ENCODE measurements around the gene KLHL14. TPM values are rescaled to one million over a fixed set of nuclear protein-coding genes. Genes with fewer than 3 reads are reported as not detected.

KLHL14 gene
- total and polyA plus RNA-seq, 2 experiments from 2014 or later = 0.12 to 0.57 TPM

- Histone ChIP-seq H3K4me2 (no peak overlapping the region), H3K9me3 (ENCODE audit: low read depth) (no peaks in the 10 kb centered on the region), H3K27me3 (no peaks in the 10 kb centered on the region), H3K27ac (no peak overlapping the region), H3K9me2 (replicated peaks; ENCODE audit: insufficient read depth) (no peaks in the 10 kb centered on the region), H4K20me1 (ENCODE audit: insufficient read depth, poor library complexity, severe bottlenecking) (no peaks in the 10 kb centered on the region), H3K79me2 (no peaks in the 10 kb centered on the region), H3K4me3 (no peak overlapping the region), H2AFZ (no peak overlapping the region), H3K36me3 (replicated peaks; ENCODE audit: insufficient read depth, low read depth) (no peaks in the 10 kb centered on the region), H3K4me1 (ENCODE audit: insufficient read depth) (no peaks in the 10 kb centered on the region)
- TF ChIP-seq EZH2 (IDR thresholded peaks at IDR 0.05; ENCODE audit: borderline replicate concordance) = no peak
- no peak for TF ChIP-seq CTCF (IDR thresholded peaks at IDR 0.05; ENCODE audit: poor library complexity)
- no peak for TF ChIP-seq EZH2phosphoT487 (IDR thresholded peaks at IDR 0.05; ENCODE audit: low read depth, severe bottlenecking, unreplicated experiment)
- DNase-seq (ENCODE audit: low spot score) = no peak
Measured at GRCh38 chr18:32701313-32701712, 71.5 kb downstream of the KLHL14 start.

- no peaks in the 10 kb centered on the region for H3K9me3 ChIP-seq (ENCODE audit: low read depth)
- TF ChIP-seq EZH2phosphoT487 (IDR thresholded peaks at IDR 0.05; ENCODE audit: low read depth, severe bottlenecking, unreplicated experiment) = no peak
- no peak for TF ChIP-seq CTCF (IDR thresholded peaks at IDR 0.05; ENCODE audit: poor library complexity)
- TF ChIP-seq EZH2 (IDR thresholded peaks at IDR 0.05; ENCODE audit: borderline replicate concordance) = no peak
- no peak for DNase-seq (ENCODE audit: low spot score)
- H3K4me1 ChIP-seq (ENCODE audit: insufficient read depth) = no peaks in the 10 kb centered on the region
- no peak overlapping the region for H3K4me2 ChIP-seq
- no peaks in the 10 kb centered on the region for H3K36me3 ChIP-seq (replicated peaks; ENCODE audit: insufficient read depth, low read depth)
- H3K27ac ChIP-seq = no peak overlapping the region
- H2AFZ ChIP-seq = no peak overlapping the region
- H3K79me2 ChIP-seq = no peaks in the 10 kb centered on the region
- no peaks in the 10 kb centered on the region for H3K9me2 ChIP-seq (replicated peaks; ENCODE audit: insufficient read depth)
- WGBS (ENCODE audit: low lambda C conversion rate, missing lambda C conversion rate) = 71% methylated on average over 3 of the region's 3 CpGs
- H4K20me1 ChIP-seq (ENCODE audit: insufficient read depth, poor library complexity, severe bottlenecking) = no peaks in the 10 kb centered on the region
- no peaks in the 10 kb centered on the region for H3K27me3 ChIP-seq
- H3K4me3 ChIP-seq = no peak overlapping the region
Measured at GRCh38 chr18:32698153-32698552, 74.7 kb downstream of the KLHL14 start.

GRCh38 chr18:32696376-32696775 lies 76.4 kb downstream of the KLHL14 start:
- Histone ChIP-seq H3K9me3 (ENCODE audit: low read depth) (no peaks in the 10 kb centered on the region), H4K20me1 (ENCODE audit: insufficient read depth, poor library complexity, severe bottlenecking) (no peaks in the 10 kb centered on the region), H3K36me3 (replicated peaks; ENCODE audit: insufficient read depth, low read depth) (no peaks in the 10 kb centered on the region), H3K27ac (no peak overlapping the region), H3K4me3 (no peak overlapping the region), H3K27me3 (no peaks in the 10 kb centered on the region), H3K4me2 (no peak overlapping the region), H2AFZ (no peak overlapping the region), H3K9me2 (replicated peaks; ENCODE audit: insufficient read depth) (no peaks in the 10 kb centered on the region), H3K4me1 (ENCODE audit: insufficient read depth) (no peaks in the 10 kb centered on the region), H3K79me2 (no peaks in the 10 kb centered on the region)
- TF ChIP-seq EZH2phosphoT487 (IDR thresholded peaks at IDR 0.05; ENCODE audit: low read depth, severe bottlenecking, unreplicated experiment) (no peak), CTCF (IDR thresholded peaks at IDR 0.05; ENCODE audit: poor library complexity) (no peak), EZH2 (IDR thresholded peaks at IDR 0.05; ENCODE audit: borderline replicate concordance) (no peak)
- WGBS (ENCODE audit: low lambda C conversion rate, missing lambda C conversion rate) = 93% methylated on average over 3 of the region's 3 CpGs
- no peak for DNase-seq (ENCODE audit: low spot score)

- H3K9me3 ChIP-seq (ENCODE audit: low read depth) = no peaks in the 10 kb centered on the region
- DNase-seq (ENCODE audit: low spot score) = no peak
- 89% methylated on average over 3 of the region's 3 CpGs for WGBS (ENCODE audit: low lambda C conversion rate, missing lambda C conversion rate)
Measured at GRCh38 chr18:32695534-32695933, 77.3 kb downstream of the KLHL14 start.

More at GRCh38 chr18:32695534-32695933, 77.3 kb downstream of the KLHL14 start:
- no peaks in the 10 kb centered on the region for H3K9me2 ChIP-seq (replicated peaks; ENCODE audit: insufficient read depth)
- H3K79me2 ChIP-seq = no peaks in the 10 kb centered on the region
- H3K27me3 ChIP-seq = no peaks in the 10 kb centered on the region
- H3K36me3 ChIP-seq (replicated peaks; ENCODE audit: insufficient read depth, low read depth) = no peaks in the 10 kb centered on the region
- no peaks in the 10 kb centered on the region for H3K4me1 ChIP-seq (ENCODE audit: insufficient read depth)
- H2AFZ ChIP-seq = no peak overlapping the region
- H3K4me2 ChIP-seq = no peak overlapping the region
- H4K20me1 ChIP-seq (ENCODE audit: insufficient read depth, poor library complexity, severe bottlenecking) = no peaks in the 10 kb centered on the region
- no peak overlapping the region for H3K27ac ChIP-seq
- H3K4me3 ChIP-seq = no peak overlapping the region
- no peak for TF ChIP-seq CTCF (IDR thresholded peaks at IDR 0.05; ENCODE audit: poor library complexity)
- no peak for TF ChIP-seq EZH2 (IDR thresholded peaks at IDR 0.05; ENCODE audit: borderline replicate concordance)
- TF ChIP-seq EZH2phosphoT487 (IDR thresholded peaks at IDR 0.05; ENCODE audit: low read depth, severe bottlenecking, unreplicated experiment) = no peak

All from hepatocyte (in vitro differentiated cells).